ENCODE data around the gene ALOX15.

DNA sequence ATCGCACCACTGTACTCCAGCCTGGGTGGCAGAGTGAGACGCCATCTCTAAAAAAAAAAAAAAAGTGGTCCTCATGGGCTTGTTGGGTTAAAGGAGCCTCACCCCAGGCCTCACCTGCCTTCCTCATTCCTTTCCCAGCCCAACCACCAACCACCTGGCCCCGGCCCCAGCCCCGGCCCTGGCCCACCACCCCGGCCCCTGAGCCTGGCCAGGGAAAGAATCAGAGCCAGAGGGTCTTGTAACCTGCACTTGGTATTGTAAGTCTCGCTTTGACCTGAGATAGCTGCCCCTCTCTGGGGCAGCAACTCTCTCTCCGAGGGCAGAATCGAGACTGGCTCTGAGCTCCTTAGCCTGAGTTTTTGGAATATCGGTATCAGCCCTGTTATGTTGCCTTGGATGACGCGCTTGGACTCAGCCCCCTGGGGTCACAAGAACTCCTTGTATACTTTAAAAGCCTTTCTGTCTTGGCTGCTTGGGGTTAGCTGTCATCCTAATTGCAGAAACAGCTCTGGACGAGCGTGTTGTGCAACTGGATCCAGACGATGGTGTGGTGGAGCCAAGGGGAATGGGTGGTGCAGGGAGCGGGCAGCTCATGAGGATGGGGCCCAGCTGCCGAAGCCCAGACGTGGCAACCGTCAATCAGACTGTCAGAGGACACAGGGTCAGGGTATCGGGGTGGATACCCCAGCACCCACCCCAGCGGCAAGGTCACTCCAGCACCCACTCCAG lies 42.5 kb downstream of the ALOX15 start:
- TF ChIP-seq, protein P1, sequence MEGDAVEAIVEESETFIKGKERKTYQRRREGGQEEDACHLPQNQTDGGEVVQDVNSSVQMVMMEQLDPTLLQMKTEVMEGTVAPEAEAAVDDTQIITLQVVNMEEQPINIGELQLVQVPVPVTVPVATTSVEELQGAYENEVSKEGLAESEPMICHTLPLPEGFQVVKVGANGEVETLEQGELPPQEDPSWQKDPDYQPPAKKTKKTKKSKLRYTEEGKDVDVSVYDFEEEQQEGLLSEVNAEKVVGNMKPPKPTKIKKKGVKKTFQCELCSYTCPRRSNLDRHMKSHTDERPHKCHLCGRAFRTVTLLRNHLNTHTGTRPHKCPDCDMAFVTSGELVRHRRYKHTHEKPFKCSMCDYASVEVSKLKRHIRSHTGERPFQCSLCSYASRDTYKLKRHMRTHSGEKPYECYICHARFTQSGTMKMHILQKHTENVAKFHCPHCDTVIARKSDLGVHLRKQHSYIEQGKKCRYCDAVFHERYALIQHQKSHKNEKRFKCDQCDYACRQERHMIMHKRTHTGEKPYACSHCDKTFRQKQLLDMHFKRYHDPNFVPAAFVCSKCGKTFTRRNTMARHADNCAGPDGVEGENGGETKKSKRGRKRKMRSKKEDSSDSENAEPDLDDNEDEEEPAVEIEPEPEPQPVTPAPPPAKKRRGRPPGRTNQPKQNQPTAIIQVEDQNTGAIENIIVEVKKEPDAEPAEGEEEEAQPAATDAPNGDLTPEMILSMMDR (conservative IDR thresholded peaks at IDR 0.05), result no peak
- TF ChIP-seq EZH2 (IDR thresholded peaks at IDR 0.05; ENCODE audit: low read depth), result no peak

All from PC-9 (cell line).